ENCODE results near the gene SUGCT.
"Not testable (repeated sequence)": the region's sequence is repeated elsewhere in the genome, so short reads cannot be mapped to it uniquely, and the experiment has no call there.

Gene SUGCT

GRCh38 chr7:40204581-40204980, 69.8 kb downstream of the SUGCT start:
- no peak for TF ChIP-seq CTCF (IDR thresholded peaks at IDR 0.05; ENCODE audit: low read depth, low read length, missing control alignments)
- in situ Hi-C loops (cut with HindIII; ENCODE audit: low sequenced_read_pairs), result no loop called here
- DNase-seq (ENCODE audit: low read depth), result no peak
- H3K4me3 ChIP-seq (ENCODE audit: low read depth, low read length), result no peak overlapping the region

GRCh38 chr7:40205992-40206391, 71.2 kb downstream of the SUGCT start:
- no peak for TF ChIP-seq CTCF (IDR thresholded peaks at IDR 0.05; ENCODE audit: low read depth, low read length, missing control alignments)
- in situ Hi-C loops (cut with HindIII; ENCODE audit: low sequenced_read_pairs), result no loop called here
- no peak overlapping the region for H3K4me3 ChIP-seq (ENCODE audit: low read depth, low read length)
- DNase-seq (ENCODE audit: low read depth), result no peak

- H3K4me3 ChIP-seq (ENCODE audit: low read depth, low read length), result no peak overlapping the region
- TF ChIP-seq CTCF (IDR thresholded peaks at IDR 0.05; ENCODE audit: low read depth, low read length, missing control alignments), result no peak
- DNase-seq (ENCODE audit: low read depth), result no peak
- in situ Hi-C loops (cut with HindIII; ENCODE audit: low sequenced_read_pairs), result no loop called here
Observed at GRCh38 chr7:40211276-40212003, 76.6 kb downstream of the SUGCT start.

GRCh38 chr7:40213291-40213690, 78.5 kb downstream of the SUGCT start:
- no peak for TF ChIP-seq CTCF (IDR thresholded peaks at IDR 0.05; ENCODE audit: low read depth, low read length, missing control alignments)

GRCh38 chr7:40213856-40214255, 79.1 kb downstream of the SUGCT start:
- TF ChIP-seq CTCF (IDR thresholded peaks at IDR 0.05; ENCODE audit: low read depth, low read length, missing control alignments), result no peak
- H3K4me3 ChIP-seq (ENCODE audit: low read depth, low read length), result no peak overlapping the region
- in situ Hi-C loops (cut with HindIII; ENCODE audit: low sequenced_read_pairs), result no loop called here
- no peak for DNase-seq (ENCODE audit: low read depth)

More at GRCh38 chr7:40213291-40213690, 78.5 kb downstream of the SUGCT start:
- no peak overlapping the region for H3K4me3 ChIP-seq (ENCODE audit: low read depth, low read length)
- DNase-seq (ENCODE audit: low read depth), result no peak
- in situ Hi-C loops (cut with HindIII; ENCODE audit: low sequenced_read_pairs), result no loop called here

- H3K4me3 ChIP-seq (ENCODE audit: low read depth, low read length); DNase-seq (ENCODE audit: low read depth); in situ Hi-C loops (cut with HindIII; ENCODE audit: low sequenced_read_pairs): not testable (repeated sequence)
Observed at GRCh38 chr7:40218612-40219011, 83.8 kb downstream of the SUGCT start.

GRCh38 chr7:40219917-40220316, 85.1 kb downstream of the SUGCT start:
- no peak for DNase-seq (ENCODE audit: low read depth)
- in situ Hi-C loops (cut with HindIII; ENCODE audit: low sequenced_read_pairs), result no loop called here
- no peak for TF ChIP-seq CTCF (IDR thresholded peaks at IDR 0.05; ENCODE audit: low read depth, low read length, missing control alignments)
- no peak overlapping the region for H3K4me3 ChIP-seq (ENCODE audit: low read depth, low read length)

Data from astrocyte of the cerebellum (primary cell).